Measurements from ENCODE around the gene SMIM23.

- TF ChIP-seq POLR2A (IDR thresholded peaks at IDR 0.05; ENCODE audit: low read depth, low read length): peak; percentile 36
- TF ChIP-seq EZH2 (IDR thresholded peaks at IDR 0.05; ENCODE audit: borderline replicate concordance, low read depth, low read length, severe bottlenecking): no peak
- TF ChIP-seq CTCF (IDR thresholded peaks at IDR 0.05; ENCODE audit: extremely low read depth in 1 of 2, insufficient read depth in 1 of 2, low read depth in 1 of 2, low read length in 2 of 2): peak; percentile 7 to 35
- TF ChIP-seq FOS (IDR thresholded peaks at IDR 0.05; ENCODE audit: borderline replicate concordance, insufficient read depth, low read length): peak; percentile 67
- peak; percentile 54 for TF ChIP-seq POLR2AphosphoS5 (IDR thresholded peaks at IDR 0.05; ENCODE audit: insufficient read depth, low read depth, low read length)
- TF ChIP-seq MAX (IDR thresholded peaks at IDR 0.05; ENCODE audit: insufficient read depth, insufficient read length): no peak
Measured at GRCh38 chr5:171750311-171750788, 35.3 kb upstream of the SMIM23 start.
